Prostate gland (tissue), 2 donors: Measurements from ENCODE around the gene RAB25. TPM values are rescaled to one million over a fixed set of nuclear protein-coding genes. Genes with fewer than 3 reads are reported as not detected.

Experiments used
- DNase-seq: peaks from one replicate; pipeline ENCODE4 v3.0.0-alpha.2; 2019; ENCODE audit warnings: low spot score
- H3K27ac ChIP-seq, 2 donors: fragments of 200-600 bp; sonication (generic); 2 replicates each; pipeline ENCODE4 v1.5.1; 2017 to 2019
- H3K27me3 ChIP-seq: fragments of 200-600 bp; sonication (generic); replicated peaks from 2 replicates; pipeline ENCODE4 v1.5.1; 2019; ENCODE audit not compliant: insufficient read depth
- H3K36me3 ChIP-seq, 2 donors: fragments of 200-600 bp; sonication (generic); 1 replicate in 1 of 2; 2 replicates in 1 of 2; pipeline versions ENCODE4 v1.5.1 to v1.8.1; 2017 to 2019
- H3K4me1 ChIP-seq: fragments of 200-600 bp; sonication (generic); replicated peaks from 2 replicates; pipeline ENCODE4 v1.5.1; 2019
- H3K4me3 ChIP-seq, 2 donors: fragments of 200-600 bp; sonication (generic); 2 replicates each; pipeline ENCODE4 v1.5.1; 2017 to 2019
- H3K9me3 ChIP-seq: fragments of 200-600 bp; sonication (generic); 2 replicates; pipeline ENCODE4 v1.5.1; 2017
- POLR2A ChIP-seq: fragments of 450-650 bp; IDR thresholded peaks from one replicate; pipeline ENCODE4 v1.6.1; 2016; ENCODE audit warnings: antibody characterized with exemption, mild to moderate bottlenecking
- POLR2AphosphoS5 ChIP-seq: sonication (generic); formaldehyde crosslinking; IDR thresholded peaks from one replicate; pipeline ENCODE4 v1.6.1; 2017; ENCODE audit warnings: antibody characterized with exemption
- WGBS: methylation state at CpG from one replicate; pipeline ENCODE4 v1.1.5; 2018; 5-methylcytosine and 5-hydroxymethylcytosine counted together
- intact Hi-C: fragments of 100-400 bp; cut with DNase I; formaldehyde crosslinking; loops from one replicate; pipeline ENCODE4 v1.14.2; 2022
- total RNA-seq, 2 donors: library from RNA; depleted of rRNA; stranded (reverse); fragments of >200 nt; gene quantifications; one replicate each; pipeline ENCODE4 v1.1.0, GENCODE V29; 2016
- TF ChIP-seq, protein P1 (sequence below), 4 experiments: fragments of 200-600 bp in 2 of 4; fragments of 450-650 bp in 2 of 4; sonication (generic) in 2 of 4; IDR thresholded peaks; 1 replicate in 3 of 4; 2 replicates in 1 of 4; pipeline ENCODE4 v1.5.1; 2016 to 2019; ENCODE audit warnings: antibody characterized with exemption in 4 of 4, mild to moderate bottlenecking in 2 of 4, moderate library complexity in 2 of 4

Gene RAB25
- total RNA-seq, 2 donors from 2014 or later, result 33.5 to 100 TPM

DNA sequence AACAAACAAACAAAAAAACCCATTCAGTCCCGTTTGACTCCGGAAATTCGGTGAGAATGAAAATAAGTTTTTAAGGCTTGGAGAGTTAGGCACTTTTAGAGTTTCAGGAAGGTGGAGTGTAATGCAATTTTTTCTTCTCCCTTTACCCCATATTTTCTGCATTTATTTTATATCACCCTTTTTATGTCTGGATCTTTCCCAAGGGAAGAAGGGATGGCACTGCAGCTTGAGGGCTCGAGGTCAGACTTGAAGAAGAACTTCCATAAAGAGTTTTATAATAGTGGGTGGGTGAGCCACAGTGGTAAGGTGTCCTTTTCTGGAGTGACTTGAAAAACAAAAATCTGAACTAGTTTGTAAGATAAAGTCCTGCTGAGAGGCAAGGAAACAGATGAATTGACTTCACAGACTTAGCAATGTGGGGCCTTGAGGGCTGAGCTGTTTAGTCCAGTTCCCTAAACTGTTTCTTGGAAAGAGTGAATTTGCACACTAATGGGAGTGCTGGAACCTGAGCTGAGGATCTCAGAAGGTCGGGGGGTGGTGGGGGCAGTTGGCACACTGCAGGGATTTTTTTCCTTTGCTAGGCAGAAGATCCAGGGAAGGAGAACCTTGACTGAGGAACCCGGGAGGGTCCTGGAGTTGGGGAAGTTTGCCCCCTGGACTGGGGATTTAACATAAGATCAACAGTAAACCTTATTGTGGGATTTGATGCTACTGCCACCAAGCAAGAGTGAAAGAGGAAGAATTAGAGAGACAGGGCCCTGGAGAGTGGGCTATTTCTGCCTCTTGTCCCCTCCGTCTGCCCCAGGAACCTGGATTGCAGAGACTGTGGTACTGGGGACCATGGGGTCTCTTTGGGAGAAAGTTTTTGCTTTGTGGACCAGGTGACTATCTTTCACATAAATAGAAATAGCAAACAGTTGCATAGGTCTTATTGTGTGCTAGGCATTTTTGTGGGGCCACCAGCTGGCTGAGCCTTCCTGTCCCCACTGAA, 23.1 kb downstream of the RAB25 start:
- H3K4me3 ChIP-seq, result no peak overlapping the region
- no peak for DNase-seq
- H3K27ac ChIP-seq, result no peak overlapping the region
- H3K27me3 ChIP-seq, result no peaks in the 10 kb centered on the region
- H3K36me3 ChIP-seq, result no peaks in the 10 kb centered on the region
- no peaks in the 10 kb centered on the region for H3K4me1 ChIP-seq
- intact Hi-C loops, result no loop called here
- WGBS, result 42% methylated on average over 7 of the region's 7 CpGs
- TF ChIP-seq POLR2AphosphoS5, result no peak
- TF ChIP-seq POLR2A, result no peak
- TF ChIP-seq, protein P1, sequence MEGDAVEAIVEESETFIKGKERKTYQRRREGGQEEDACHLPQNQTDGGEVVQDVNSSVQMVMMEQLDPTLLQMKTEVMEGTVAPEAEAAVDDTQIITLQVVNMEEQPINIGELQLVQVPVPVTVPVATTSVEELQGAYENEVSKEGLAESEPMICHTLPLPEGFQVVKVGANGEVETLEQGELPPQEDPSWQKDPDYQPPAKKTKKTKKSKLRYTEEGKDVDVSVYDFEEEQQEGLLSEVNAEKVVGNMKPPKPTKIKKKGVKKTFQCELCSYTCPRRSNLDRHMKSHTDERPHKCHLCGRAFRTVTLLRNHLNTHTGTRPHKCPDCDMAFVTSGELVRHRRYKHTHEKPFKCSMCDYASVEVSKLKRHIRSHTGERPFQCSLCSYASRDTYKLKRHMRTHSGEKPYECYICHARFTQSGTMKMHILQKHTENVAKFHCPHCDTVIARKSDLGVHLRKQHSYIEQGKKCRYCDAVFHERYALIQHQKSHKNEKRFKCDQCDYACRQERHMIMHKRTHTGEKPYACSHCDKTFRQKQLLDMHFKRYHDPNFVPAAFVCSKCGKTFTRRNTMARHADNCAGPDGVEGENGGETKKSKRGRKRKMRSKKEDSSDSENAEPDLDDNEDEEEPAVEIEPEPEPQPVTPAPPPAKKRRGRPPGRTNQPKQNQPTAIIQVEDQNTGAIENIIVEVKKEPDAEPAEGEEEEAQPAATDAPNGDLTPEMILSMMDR (IDR thresholded peaks at IDR 0.05), result no peak
- no peaks in the 10 kb centered on the region for H3K9me3 ChIP-seq

DNA sequence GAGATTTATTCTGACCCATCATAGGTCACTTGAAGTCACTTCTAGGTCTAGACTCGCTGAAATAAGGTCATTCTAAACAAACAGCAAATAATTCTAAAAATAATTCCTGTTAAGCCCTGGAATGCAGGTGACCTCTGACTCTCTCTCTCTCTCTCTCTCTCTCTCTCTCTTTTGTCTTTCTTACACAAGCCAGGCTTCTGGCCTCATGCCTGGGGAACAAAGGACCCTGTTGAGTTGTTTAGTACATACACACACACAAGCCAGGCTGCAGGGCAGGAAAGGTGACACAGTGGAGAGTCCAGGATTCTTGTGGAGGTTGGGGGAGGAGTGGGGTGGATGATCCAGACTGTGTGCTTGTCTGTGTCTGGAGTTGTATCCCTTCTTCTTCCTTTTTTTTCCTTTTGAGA, 25.3 kb downstream of the RAB25 start:
- no peaks in the 10 kb centered on the region for H3K36me3 ChIP-seq
- H3K4me1 ChIP-seq, result no peaks in the 10 kb centered on the region
- no peak overlapping the region for H3K4me3 ChIP-seq
- H3K27ac ChIP-seq, result no peak overlapping the region
- DNase-seq, result no peak
- WGBS, result 37% methylated on average over 1 of the region's 1 CpG
- intact Hi-C loops, result no loop called here
- TF ChIP-seq, protein P1 (IDR thresholded peaks at IDR 0.05), result no peak
- TF ChIP-seq POLR2A (no peak), POLR2AphosphoS5 (no peak)
- H3K27me3 ChIP-seq, result no peaks in the 10 kb centered on the region
- no peaks in the 10 kb centered on the region for H3K9me3 ChIP-seq

DNA sequence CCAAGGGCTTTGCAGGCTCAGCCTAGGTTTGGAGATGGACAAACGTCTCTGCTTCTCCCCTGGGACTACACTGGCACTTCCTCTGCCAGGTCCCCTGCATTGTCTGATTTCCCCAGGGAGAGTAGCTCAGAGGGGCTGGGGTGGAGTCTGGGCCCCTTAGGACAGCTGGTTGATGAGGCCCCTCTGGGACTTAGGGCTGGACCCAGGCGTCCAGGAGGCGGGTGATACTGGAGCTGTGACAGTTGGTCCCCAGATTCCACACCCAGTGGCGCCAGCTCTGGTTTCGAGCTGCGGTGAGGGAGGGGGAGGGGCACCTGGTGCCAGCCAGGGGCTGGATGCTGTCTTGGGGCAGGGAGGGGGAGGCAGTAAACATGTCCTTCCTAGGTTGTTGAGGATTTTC, 28.7 kb downstream of the RAB25 start:
- Histone ChIP-seq H3K9me3 (no peaks in the 10 kb centered on the region), H3K4me3 (no peak overlapping the region), H3K27me3 (no peaks in the 10 kb centered on the region), H3K27ac (no peak overlapping the region), H3K4me1 (no peaks in the 10 kb centered on the region), H3K36me3 (no peaks in the 10 kb centered on the region)
- DNase-seq, result no peak
- intact Hi-C loops, result loop anchor here (2.0 to 5.0 kb wide), 2 partner anchors 49 to 138 kb away; no protein-coding TSS in a partner anchor
- TF ChIP-seq POLR2AphosphoS5 (no peak), POLR2A (no peak)
- TF ChIP-seq, protein P1 (IDR thresholded peaks at IDR 0.05), result no peak
- WGBS, result 63% methylated on average over 6 of the region's 6 CpGs

DNA sequence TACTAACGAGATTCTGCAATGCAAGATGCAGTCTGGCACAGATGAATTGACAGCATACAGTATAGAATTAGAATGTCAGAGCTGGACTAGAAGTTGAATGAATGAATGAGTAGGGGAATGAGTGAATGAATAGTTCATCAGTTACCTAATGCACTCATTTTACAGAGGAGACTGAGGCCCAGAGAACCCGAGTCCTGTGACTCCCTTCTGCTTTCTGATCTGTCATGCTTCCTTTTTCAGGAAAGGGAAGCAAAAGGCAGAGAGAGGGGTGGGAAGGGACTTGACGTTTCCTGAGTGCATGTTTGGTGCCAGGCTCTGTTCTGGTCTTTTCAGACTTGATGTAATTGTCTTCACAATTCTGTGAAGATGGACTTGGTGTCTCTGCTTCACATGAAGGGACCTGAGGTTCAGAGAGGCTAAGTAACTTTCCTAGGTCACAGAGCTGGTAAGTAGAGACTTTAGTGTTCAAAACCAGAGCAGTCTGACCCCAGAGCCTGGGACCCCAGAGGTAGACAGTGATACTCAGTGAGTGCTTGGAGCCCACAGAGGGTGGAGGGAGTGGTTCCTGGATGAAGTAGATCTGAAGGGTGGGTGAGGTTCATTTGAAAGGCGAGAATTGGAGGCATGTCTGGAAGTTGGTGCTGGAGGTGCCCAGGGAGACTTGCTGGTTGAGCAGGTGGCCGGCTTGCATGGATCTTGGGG, 29.3 kb downstream of the RAB25 start:
- DNase-seq, result no peak
- no peak overlapping the region for H3K4me3 ChIP-seq
- 34% methylated on average over 5 of the region's 5 CpGs for WGBS
- no peaks in the 10 kb centered on the region for H3K36me3 ChIP-seq
- TF ChIP-seq POLR2AphosphoS5 (no peak), POLR2A (no peak)
- TF ChIP-seq, protein P1 (IDR thresholded peaks at IDR 0.05), result no peak
- H3K27me3 ChIP-seq, result no peaks in the 10 kb centered on the region
- intact Hi-C loops, result loop anchor here (2.0 to 5.0 kb wide), 2 partner anchors 49 to 137 kb away; no protein-coding TSS in a partner anchor
- H3K9me3 ChIP-seq, result no peaks in the 10 kb centered on the region
- no peaks in the 10 kb centered on the region for H3K4me1 ChIP-seq
- no peak overlapping the region for H3K27ac ChIP-seq
